ENCODE results near the gene DCTN3.

DCTN3 gene

DNA sequence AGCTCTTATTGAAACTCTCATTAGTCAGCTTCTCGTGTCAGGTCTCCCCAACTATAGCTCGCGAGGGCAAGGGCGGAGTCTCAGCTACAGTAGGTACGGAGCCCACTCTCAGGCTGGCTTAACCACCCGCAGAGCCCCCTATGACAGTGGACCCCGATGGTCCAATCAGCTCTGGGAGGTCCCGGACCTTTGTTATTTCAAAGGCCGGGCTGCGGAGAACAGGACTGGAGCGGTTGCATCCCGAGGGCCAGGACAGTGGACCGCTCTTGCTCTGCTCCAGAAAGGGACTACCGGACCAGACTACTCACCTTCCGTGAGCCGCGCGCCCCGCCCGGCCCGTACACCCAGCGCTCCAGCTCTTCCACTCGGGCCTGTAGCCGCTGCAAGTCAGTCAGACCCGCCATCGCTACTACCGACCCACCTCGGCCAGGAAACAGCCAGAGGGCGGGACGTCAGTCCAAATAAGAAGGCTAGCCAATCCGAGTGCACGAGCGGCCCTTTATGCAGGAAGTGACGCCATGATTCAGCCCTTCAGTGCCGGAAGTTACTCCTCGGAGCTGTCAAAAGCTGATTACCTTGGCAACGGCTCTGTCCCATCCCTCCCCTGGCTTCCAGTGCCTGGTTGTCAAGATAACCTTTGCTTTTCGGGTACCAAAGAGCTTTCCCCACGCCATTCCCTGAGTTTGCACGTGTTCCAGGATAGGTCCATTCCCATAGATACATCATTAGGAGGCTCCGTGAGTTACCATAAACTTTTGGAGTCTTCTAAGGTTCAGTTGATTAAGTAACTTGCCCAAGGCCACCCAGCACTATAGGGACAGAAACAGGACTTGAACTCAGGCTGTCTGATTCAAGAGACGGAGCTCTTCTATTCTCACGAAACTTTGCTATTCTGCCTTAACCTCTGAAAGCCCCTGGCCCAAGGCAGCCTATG lies at the start of gene DCTN3:
TSS of gene DCTN3 (minus strand) at position 435 of the 934 bp plus-strand sequence. CDS start at position 404, 31 bp downstream.
- peak; percentile 95 for DNase-seq

DNA sequence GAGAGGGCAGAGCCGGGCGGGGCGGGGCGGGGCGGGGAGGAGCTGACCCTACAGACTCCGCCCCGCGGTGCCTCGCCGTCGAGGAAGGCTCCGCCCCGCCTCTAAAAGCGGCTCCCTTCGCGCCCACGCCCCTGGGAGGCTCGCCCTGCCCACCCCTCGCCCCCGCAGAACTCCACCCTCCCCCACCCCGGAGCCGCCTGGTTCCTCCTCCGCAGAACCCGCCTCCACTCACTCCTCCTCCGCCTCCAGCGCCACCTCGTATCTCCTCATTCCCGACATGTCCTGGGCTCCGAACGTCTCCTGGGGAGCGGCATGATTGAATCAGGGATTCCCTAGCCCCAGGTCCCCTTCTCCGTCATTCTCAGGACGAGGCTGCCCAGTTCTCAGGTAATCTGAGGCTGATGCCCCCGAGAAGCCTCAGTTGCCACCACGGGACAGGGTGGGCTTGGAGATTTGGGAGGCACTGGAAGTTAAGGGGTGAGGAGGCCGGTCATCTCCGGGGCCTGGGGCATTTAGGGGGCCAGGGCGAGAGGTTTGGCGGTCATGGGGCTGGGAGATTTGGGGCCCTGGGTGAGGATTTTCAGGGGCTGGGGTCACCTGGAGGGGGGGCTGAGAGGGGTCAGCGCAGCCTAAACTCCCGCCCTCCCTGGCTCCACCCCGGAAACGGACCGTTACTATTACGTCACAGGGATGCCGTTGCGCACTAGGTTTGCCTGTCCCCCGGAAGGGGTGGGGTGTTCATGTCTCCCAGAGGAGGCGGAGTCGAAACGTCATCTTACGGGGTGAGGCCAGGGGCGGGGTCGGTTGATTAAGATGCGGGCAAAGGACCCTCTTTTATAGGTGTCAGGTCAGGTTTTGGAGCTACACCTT lies 45.3 kb upstream of the DCTN3 start:
- peak; percentile 59 for DNase-seq

DNA sequence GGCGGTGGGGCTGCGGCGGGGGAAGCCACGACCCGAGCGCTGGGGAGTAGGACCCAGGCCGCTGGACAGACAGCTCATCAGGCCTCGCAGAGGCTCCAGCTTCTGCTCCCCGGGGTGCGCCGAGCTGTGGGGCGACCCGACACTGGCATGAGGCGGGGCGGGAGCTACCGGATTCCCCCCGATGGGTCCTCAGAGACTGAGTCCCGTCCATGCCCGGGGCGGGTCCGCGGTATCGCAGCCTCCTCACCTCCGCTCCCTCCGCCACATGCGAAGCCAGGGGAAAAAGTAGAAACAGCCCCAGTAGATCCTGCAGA lies 44.7 kb upstream of the DCTN3 start:
- no peak for DNase-seq

DNA sequence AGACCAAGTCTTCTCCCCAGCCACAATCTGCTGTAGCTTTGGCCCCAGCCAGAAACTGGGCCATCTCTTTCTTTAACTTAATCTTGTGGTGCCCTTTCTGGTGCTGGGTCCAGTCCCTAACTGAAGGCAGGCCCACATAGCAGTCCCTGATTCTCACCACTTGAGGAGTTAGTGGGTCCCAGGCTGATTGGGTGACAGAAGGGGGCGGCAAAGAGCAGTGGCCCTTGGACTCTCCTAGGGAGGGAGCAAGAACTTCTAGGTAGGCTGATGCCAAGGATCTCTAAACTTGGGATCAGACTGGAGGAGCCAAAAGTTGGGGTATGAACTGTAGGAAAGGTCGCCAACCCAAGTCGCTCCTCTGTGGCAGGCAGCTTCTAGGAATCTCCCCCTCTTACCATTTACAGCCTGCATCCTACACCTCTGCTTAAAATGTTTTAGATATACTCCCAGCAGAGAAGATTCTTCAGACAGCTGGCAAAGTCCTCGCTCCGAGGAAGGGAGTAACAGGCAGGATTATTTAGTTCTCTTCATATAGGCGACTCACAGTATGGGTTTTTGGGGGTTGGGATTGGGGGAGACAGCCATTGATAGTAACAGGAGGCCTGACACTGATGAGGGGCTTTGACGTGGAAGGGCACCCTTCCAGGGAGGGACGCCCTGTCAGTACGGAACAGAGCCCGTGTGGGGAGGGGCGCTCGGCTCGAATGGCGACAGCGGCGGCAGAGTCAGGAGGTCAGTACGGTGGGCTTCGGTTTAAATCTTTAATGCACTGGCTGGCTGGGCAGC lies 44.2 kb upstream of the DCTN3 start:
- no peak for DNase-seq

DNA sequence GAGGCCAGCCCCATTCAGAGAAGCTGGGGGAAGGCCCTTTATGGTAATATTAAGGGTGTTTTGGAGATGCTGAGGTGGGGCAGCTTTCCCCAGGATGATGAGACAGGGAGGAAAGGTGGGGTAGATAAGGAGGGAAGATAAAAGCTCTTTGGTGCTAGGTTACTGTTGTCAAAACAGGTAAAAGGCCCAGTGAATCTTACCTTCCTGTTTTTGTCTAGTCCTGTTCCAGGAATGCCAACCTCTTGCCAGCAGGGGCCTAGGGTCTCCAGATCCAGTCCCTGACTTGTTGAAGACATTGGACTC lies 43.0 kb upstream of the DCTN3 start:
- no peak for DNase-seq

DNA sequence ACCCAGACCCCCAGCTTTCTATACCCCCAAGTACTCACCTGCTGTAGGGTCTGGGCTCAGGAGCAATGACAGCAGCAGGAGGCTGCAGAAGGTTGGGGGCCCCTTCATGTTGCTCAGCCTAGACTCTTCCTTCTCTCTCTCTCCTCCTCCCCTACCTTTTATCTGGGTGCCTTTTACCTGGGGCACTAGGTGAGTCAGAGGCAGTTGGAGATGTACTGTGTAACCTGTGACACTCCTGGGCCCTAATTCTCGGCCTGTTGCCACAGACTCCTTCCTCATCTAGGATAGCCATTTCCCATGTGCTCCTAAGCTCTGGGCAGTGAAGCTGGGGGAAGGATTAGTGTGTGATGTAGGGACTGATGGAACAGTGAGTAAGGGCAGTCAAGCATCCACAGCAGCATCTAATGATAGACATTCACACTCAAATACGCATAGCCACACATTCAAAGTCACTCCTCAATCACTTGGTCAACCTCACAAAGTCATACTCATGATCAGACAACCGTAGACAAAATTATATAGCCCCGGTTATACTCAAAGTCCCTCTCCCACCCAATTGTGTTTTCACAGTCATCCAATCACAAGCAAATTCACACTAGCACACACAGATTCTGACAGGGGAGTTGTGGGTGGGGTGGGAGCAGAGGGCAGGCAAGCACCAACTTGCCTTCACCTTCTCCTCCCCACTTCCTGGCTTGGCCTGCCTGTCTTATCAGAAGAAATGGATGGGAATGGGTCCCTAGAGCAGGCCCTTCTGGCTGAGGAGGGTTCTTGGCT lies 42.4 kb upstream of the DCTN3 start, which contains the start of gene CCL27:
TSS of gene CCL27 (minus strand) at position 132 of the 777 bp plus-strand sequence. CDS start at position 108, 24 bp downstream.
- DNase-seq = no peak

DNA sequence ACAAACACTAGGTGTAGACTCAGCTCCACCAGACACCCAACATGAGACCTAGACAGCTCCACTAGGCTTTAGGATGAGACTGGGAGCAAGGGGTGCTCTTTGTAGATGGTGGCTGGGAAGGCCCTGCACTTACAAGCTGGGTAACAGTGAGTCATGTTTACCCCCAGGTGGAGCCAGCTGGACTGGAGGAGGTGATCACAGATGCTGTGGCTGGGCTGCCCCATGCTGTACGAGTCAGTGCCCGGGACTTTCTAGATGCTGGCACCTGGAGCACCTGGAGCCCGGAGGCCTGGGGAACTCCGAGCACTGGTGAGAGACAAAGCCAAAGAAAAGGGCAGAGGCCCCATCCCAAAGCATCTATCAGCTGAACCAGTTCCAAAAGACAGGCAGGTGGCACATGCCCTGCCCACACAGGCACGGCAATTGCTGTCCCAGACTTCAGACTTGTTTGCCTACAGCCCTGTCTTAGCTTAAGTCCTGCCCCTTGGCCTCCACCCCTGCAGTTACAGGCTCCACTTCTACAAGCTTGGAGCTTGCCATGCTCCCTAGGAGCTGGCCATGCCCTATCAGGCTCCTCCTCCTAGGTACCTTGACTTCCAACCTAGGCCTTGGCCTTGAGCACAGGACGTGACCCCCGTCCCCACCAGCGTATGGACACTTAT lies 39.4 kb upstream of the DCTN3 start:
- DNase-seq = no peak

DNA sequence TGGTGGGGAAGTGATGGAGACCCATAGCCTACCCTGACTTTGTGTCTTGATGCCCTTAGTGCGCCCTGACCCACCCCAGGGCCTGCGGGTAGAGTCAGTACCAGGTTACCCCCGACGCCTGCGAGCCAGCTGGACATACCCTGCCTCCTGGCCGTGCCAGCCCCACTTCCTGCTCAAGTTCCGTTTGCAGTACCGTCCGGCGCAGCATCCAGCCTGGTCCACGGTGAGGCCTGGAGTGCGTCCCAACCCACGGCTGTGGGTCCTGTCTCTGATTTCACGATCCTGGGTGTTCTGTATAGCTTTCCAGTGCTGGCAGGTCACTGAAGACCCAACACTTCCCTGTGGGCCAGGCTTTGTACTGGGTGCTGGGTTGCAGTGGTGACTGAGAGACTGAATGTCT lies 38.2 kb upstream of the DCTN3 start:
- DNase-seq = no peak

DNA sequence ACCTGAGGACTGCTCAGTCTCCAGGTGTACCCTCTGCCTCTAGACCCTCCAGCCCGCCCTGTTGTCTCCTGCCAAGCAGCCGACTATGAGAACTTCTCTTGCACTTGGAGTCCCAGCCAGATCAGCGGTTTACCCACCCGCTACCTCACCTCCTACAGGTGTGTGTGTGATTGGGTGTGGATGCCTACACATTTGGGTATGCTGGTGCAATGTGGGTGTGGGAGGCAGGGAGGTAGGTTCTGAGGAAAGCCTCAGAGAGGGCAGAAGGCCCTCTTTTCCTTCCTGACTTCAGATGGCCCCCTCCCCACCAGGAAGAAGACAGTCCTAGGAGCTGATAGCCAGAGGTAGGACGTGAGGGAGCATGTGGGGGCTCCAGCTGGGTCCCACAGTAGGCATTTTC lies 36.7 kb upstream of the DCTN3 start:
- DNase-seq = no peak

DNA sequence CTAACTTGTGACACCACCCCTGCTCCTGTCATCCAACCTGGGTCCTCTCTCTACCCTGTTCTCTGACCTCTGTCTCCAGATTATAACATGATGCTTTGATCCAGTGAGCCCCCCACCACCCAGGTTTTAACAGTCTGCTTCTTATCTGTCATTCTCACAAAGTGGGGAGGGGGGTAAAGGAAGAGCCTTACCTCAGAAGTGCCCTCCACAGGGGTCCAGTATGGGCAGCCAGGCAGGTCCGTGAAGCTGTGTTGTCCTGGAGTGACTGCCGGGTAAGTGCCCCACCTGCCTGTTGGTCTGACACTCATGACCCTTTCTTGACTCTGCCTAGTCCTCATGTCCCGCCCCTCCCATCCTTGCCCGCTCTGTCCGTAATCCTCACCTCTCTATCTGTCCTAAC lies 35.1 kb upstream of the DCTN3 start:
- no peak for DNase-seq

DNA sequence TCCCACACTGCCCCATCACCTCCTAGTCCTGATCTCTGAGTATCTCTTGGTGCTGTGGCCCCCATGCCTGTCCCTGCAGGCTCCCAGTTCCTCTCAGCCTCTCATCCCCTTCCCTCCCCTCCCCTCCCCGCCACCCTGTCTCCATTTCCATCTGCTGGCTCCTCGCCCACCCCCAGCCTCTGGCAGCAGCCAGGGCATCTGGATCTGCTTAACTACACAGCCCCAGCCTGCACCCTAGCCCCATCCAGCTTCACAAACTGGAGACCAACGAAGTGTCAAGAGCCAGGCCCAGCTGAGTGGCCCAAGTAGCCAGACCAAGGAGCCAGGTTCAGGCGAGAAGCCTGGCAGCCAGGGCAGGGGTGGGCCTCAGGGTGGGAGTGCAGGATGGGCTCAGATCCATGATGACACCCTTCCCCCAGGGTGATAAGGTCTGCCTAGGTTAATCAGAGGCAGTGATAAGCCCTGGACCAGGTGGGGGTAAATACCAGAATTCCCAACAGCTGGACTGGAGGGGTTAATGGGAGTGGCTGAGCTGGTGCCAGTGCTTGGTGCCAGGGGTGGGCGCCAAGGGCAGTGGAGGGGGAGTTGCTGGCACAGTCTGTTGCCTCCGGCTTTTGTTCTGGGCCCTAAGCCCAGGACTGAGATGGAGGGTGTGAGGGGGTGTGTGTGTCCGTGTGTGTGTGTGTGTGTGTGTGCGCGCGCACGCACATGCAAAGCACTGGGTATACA lies 34.2 kb upstream of the DCTN3 start:
- no peak for DNase-seq

DNA sequence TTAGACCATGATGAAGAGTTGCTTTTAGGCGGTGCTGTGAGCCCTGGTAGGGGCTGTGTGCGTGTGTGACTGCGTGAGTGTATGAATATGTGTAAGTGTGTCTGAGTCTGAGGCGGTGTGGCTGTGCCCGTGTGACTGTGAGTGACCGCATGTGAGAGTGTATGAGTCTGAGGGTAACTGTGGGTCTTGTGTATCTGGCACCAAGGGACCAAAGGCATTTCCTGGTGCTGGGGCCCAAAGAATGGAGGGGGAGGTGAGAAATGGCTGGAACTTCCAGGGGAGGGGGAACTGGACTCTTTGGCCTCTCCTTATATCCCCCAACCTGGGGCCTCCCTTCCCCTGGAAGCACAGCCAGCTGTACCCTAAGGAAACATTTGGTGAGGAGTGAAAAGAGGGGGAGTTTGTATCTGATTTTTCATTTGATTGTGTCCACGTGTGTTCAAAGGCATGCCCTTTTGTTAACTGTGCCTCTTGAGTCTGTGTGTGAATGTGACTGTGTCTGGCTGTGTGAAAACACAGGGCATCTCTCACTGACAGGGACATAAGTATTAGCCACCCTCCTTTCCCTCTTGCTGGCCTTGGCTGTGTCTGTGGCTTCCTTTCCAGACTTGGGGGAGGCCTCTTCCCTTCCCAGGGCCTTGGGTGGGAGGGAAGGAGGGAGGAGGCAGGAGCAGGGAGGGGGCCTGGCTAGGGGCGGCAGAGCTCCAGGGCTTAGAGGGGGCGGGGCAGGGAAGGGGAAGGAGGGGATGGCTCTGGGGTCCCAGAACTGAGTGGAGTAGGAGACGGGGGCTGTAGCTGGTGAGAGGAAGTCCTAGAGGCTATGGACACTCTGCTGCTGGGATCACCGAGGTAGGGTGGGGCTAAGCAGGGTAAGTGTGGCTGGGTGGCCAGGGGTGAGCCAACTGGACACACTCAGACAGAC lies 33.1 kb upstream of the DCTN3 start:
- DNase-seq = no peak

DNA sequence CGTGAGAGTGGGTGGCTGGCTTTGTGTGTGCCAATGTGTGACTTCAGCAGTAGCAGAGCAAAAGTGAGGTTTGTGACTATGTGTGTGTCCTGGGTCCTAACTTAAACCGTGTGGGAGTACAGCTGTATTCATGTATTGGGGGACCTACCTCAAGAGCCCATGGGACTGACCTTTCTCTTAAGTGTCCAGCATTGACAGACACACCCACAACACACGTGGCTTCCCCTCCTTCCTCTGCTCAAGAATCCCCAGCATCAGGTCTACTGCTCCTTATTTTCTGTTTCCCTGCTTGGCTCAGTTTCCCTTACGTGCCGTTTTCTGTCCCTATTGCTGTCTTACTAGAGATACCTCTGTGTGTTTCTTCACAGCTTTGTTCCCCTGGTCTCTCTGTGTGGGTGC lies 32.3 kb upstream of the DCTN3 start:
- DNase-seq = no peak

DNA sequence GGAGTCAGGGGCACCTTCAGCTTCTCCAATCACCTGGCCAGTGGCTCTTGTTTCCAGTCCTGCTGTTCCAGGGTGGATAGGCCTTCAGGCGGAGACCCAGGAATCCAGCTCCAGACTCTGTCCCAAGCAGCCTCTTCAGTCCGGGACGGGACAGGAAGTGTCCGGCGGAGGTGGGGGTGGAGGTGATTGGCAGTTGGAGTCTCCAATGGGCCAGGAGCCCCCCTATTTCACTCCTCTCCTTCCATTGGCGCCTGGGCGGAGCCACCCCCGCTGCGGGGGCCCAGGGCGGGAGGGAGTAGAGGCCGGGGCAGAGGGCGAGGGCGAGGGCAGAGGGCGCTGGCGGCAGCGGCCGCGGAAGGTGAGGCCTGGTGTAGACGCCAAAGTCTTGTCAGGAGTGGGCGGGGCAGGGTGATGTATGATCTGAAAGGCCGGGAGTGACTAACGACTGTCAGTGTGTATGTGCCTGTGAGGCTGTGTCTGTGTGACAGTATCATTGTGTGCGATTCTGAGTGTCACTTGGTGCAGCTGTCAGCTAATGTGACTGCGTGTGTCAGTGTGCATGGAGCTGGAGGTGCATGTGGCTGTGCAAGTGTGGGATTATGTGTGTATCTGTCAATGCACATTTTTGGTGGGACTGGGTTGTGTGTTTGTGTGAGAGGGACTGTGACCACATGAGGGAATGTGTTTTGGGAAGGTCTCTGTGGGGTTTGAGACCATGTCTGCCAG lies 31.7 kb upstream of the DCTN3 start, which contains the start of gene IL11RA:
TSS of gene IL11RA (plus strand) at position 310 of the 726 bp plus-strand sequence. CDS start 3,033 bp downstream, outside the sequence.
- no peak for DNase-seq

DNA sequence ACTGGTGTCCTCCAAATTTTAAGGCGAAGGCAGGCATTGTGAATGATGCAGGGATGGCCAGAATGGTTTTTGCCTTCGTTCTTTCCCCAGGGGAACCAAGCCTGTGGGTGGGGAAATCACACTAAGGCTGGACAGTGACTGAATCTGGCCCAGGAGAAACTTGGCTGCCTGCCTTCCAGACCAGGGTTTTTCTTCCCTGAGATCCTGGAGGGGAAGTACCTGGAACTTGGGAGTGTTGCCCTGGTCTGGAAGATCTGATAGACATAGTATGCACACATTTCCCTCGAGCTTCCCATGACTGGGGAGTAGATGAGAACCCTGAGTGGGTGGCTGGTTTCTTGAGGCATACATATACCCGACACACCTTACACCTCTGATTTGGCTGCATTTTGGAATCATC lies 31.0 kb upstream of the DCTN3 start:
- no peak for DNase-seq

DNA sequence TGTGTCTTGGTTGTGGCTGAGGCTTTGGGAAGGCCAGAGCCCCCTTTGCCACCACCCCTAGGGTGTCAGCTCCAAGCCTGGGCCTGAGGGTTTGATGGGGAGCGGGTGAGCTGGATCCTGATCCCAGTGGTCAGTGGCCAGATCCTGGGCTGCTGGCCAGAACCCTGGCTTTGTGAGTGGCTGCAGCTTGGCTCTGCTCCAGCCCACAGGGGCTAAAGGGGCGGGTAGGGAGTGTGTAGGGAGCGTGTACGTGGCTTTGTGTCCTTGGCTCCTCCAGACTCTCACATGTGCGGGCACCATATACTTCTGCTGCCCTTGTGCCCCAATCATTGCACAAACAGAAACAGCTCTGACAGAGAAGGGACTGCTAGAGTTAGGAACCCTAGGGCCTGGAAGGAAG lies 30.5 kb upstream of the DCTN3 start:
- DNase-seq = no peak

DNA sequence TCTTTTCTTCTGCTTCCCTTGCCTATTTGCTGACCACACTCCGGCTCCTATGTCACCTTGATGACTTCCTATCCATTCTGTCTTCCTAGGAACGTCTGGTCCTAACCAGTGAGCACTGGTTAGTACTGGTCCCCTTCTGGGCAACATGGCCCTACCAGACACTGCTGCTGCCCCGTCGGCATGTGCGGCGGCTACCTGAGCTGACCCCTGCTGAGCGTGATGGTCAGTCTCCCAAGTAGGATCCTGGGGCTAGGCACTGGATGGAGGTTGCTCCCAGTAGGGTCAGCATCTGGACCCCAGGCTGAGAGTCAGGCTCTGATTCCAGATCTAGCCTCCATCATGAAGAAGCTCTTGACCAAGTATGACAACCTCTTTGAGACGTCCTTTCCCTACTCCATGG lies 28.4 kb upstream of the DCTN3 start:
- no peak for DNase-seq

DNA sequence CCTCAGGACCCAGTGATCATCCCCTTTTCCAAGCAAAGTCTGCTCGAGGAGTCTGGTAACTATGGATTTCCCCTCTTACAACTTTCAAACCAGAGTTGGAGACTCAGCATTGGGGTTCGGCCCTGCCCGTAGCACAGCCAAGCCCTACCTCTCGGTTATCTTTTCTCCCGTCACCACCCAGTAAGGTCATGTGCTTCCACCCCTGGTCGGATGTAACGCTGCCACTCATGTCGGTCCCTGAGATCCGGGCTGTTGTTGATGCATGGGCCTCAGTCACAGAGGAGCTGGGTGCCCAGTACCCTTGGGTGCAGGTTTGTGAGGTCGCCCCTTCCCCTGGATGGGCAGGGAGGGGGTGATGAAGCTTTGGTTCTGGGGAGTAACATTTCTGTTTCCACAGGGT lies 27.4 kb upstream of the DCTN3 start:
- no peak for DNase-seq

DNA sequence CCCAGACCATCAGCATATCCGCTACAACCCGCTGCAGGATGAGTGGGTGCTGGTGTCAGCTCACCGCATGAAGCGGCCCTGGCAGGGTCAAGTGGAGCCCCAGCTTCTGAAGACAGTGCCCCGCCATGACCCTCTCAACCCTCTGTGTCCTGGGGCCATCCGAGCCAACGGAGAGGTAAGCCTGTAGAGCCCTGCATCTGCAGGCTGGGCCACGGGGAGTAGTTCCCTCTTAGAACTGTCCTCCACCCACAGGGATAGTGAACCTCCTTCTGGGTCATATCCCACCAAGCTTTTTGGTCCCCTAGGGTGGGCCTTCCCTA lies 26.7 kb upstream of the DCTN3 start:
- no peak for DNase-seq

Data from NCI-H2081 treated with DMSO at 0.1 percent for 48 hours (cell line).